ENCODE results near the gene BMPER.

BMPER gene

GRCh38 chr7:34191162-34191561, 285.8 kb downstream of the BMPER start:
- H3K4me3 ChIP-seq (ENCODE audit: low read depth, low read length) = no peak overlapping the region
- in situ Hi-C loops (cut with HindIII; ENCODE audit: low sequenced_read_pairs) = no loop called here
- no peak for DNase-seq (ENCODE audit: low read depth, low spot score)
- TF ChIP-seq, protein P1, sequence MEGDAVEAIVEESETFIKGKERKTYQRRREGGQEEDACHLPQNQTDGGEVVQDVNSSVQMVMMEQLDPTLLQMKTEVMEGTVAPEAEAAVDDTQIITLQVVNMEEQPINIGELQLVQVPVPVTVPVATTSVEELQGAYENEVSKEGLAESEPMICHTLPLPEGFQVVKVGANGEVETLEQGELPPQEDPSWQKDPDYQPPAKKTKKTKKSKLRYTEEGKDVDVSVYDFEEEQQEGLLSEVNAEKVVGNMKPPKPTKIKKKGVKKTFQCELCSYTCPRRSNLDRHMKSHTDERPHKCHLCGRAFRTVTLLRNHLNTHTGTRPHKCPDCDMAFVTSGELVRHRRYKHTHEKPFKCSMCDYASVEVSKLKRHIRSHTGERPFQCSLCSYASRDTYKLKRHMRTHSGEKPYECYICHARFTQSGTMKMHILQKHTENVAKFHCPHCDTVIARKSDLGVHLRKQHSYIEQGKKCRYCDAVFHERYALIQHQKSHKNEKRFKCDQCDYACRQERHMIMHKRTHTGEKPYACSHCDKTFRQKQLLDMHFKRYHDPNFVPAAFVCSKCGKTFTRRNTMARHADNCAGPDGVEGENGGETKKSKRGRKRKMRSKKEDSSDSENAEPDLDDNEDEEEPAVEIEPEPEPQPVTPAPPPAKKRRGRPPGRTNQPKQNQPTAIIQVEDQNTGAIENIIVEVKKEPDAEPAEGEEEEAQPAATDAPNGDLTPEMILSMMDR (IDR thresholded peaks at IDR 0.05; ENCODE audit: low read depth, low read length) = no peak

GRCh38 chr7:34191771-34192479, 286.6 kb downstream of the BMPER start:
- no peak for DNase-seq (ENCODE audit: low read depth, low spot score)
- TF ChIP-seq, protein P1 (IDR thresholded peaks at IDR 0.05; ENCODE audit: low read depth, low read length) = no peak
- in situ Hi-C loops (cut with HindIII; ENCODE audit: low sequenced_read_pairs) = no loop called here
- H3K4me3 ChIP-seq (ENCODE audit: low read depth, low read length) = no peak overlapping the region

GRCh38 chr7:34192906-34193305, 287.6 kb downstream of the BMPER start:
- DNase-seq (ENCODE audit: low read depth, low spot score) = no peak
- no peak overlapping the region for H3K4me3 ChIP-seq (ENCODE audit: low read depth, low read length)
- TF ChIP-seq, protein P1 (IDR thresholded peaks at IDR 0.05; ENCODE audit: low read depth, low read length) = no peak
- in situ Hi-C loops (cut with HindIII; ENCODE audit: low sequenced_read_pairs) = no loop called here

DNA sequence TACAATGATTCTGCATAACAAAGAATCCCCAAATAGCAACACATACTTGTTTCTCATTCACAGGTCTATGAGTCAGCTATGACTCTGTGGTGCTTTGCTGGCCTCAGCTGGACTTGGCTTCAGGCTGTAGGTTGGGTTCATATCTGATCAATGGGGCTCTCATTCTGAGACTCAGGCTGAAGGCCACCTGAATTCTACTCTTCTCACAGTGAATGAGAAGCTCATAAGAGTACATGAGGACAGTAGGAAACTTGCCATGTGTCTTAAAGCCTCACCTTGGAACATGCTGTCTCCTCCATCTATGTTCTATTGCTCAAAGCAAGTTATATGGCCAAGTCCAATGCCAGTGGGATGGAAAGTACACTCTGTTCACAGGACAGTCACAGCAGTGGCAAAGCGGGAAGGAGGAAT, 292.9 kb downstream of the BMPER start:
- TF ChIP-seq, protein P1 (IDR thresholded peaks at IDR 0.05; ENCODE audit: low read depth, low read length) = no peak
- DNase-seq (ENCODE audit: low read depth, low spot score) = no peak
- in situ Hi-C loops (cut with HindIII; ENCODE audit: low sequenced_read_pairs) = no loop called here

More for the DNA sequence above, 292.9 kb downstream of the BMPER start:
- H3K4me3 ChIP-seq (ENCODE audit: low read depth, low read length) = no peak overlapping the region
